ENCODE results near the gene RABGAP1L.

DNA sequence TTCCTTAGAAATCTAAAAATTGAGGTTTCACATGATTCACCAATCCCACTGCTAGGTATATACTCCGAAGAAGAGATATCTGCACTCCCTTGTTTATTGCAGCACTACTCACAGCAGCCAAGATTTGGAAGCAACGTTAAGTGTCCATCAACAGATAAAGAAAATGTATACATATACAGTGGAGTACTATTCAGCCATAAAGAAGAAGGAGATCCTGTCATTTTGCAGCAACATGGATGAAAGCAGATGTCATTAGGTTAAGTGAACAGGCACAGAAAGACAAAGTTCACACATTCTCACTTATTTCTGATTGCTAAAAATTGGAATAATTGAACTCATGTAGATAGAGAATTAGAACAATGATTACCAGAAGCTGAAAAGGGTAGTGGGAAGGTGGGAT lies 56.4 kb downstream of the RABGAP1L start:
- TF ChIP-seq, protein P1, sequence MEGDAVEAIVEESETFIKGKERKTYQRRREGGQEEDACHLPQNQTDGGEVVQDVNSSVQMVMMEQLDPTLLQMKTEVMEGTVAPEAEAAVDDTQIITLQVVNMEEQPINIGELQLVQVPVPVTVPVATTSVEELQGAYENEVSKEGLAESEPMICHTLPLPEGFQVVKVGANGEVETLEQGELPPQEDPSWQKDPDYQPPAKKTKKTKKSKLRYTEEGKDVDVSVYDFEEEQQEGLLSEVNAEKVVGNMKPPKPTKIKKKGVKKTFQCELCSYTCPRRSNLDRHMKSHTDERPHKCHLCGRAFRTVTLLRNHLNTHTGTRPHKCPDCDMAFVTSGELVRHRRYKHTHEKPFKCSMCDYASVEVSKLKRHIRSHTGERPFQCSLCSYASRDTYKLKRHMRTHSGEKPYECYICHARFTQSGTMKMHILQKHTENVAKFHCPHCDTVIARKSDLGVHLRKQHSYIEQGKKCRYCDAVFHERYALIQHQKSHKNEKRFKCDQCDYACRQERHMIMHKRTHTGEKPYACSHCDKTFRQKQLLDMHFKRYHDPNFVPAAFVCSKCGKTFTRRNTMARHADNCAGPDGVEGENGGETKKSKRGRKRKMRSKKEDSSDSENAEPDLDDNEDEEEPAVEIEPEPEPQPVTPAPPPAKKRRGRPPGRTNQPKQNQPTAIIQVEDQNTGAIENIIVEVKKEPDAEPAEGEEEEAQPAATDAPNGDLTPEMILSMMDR (IDR thresholded peaks at IDR 0.05; ENCODE audit: insufficient read depth, low read length, poor library complexity, severe bottlenecking) = no peak
- no peak for TF ChIP-seq EZH2phosphoT487 (conservative IDR thresholded peaks at IDR 0.05; ENCODE audit: low read length)
